Vagina (tissue), 2 donors: ENCODE data around the gene ZCCHC14. TPM values are rescaled to one million over a fixed set of nuclear protein-coding genes. Genes with fewer than 3 reads are reported as not detected.

Experiments
- DNase-seq, 2 donors: peaks; one replicate each; pipeline ENCODE4 v3.0.0-alpha.2; 2017; ENCODE audit errors: extremely low spot score in 2 of 2
- H3K27ac ChIP-seq: fragments of 200-600 bp; sonication (generic); one replicate; pipeline ENCODE4 v1.5.1; 2019
- H3K27me3 ChIP-seq: fragments of 200-600 bp; sonication (generic); one replicate; pipeline ENCODE4 v1.5.1; 2019
- H3K36me3 ChIP-seq, 2 donors: fragments of 200-600 bp; sonication (generic); one replicate each; pipeline ENCODE4 v1.5.1; 2017 to 2019
- H3K4me1 ChIP-seq: fragments of 200-600 bp; sonication (generic); one replicate; pipeline ENCODE4 v1.5.1; 2019
- H3K4me3 ChIP-seq, 2 donors: fragments of 200-600 bp; sonication (generic); 1 replicate in 1 of 2; 2 replicates in 1 of 2; pipeline ENCODE4 v1.5.1; 2016 to 2019
- H3K9me3 ChIP-seq: fragments of 200-600 bp; sonication (generic); one replicate; pipeline ENCODE4 v1.5.1; 2019
- CTCF ChIP-seq, 3 experiments: fragments of 450-650 bp in 2 of 3; fragments of 200-600 bp in 1 of 3; sonication (generic) in 1 of 3; IDR thresholded peaks; one replicate each; pipeline ENCODE4 v1.5.1; 2017 to 2019; ENCODE audit warnings: antibody characterized with exemption in 3 of 3, mild to moderate bottlenecking in 2 of 3, moderate library complexity in 2 of 3
- POLR2A ChIP-seq, 2 donors: fragments of 450-650 bp; IDR thresholded peaks; one replicate each; pipeline ENCODE4 v1.6.1; 2017; ENCODE audit warnings: antibody characterized with exemption in 2 of 2, mild to moderate bottlenecking in 2 of 2, moderate library complexity in 2 of 2
- POLR2AphosphoS5 ChIP-seq, 2 donors: sonication (generic); formaldehyde crosslinking; IDR thresholded peaks; one replicate each; pipeline ENCODE4 v1.9.0; 2017; ENCODE audit warnings: antibody characterized with exemption in 2 of 2, mild to moderate bottlenecking in 2 of 2, low read depth in 1 of 2; ENCODE audit not compliant: insufficient read depth in 1 of 2
- intact Hi-C: fragments of 100-400 bp; cut with DNase I; formaldehyde crosslinking; loops from one replicate; pipeline ENCODE4 v1.15.1; 2023
- total RNA-seq: library from RNA; depleted of rRNA; stranded (reverse); fragments of >200 nt; gene quantifications from one replicate; pipeline ENCODE4 v1.2.3, GENCODE V29; 2016

Gene ZCCHC14
- total RNA-seq, 1 donor from 2014 or later, result 74.2 TPM

DNA sequence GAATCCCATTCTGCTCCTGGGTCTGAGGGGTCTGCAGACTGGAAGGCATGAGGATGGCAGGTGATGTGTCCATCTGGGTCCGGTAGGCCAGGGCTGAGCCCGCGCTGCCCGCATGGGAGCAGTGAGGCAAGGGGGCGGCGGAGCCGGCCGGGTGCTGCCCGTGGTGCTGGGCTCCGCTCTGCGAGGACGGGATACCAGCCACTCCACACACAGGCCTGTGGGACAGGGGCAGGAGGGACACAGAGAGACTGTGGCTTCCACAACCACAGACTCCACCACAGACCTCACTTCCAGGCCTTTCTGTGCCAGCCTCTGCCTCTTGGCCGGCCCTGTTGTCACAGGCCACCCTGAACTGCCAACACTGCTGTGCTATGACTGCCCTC lies 75.3 kb downstream of the ZCCHC14 start:
- H3K9me3 ChIP-seq, result no peaks in the 10 kb centered on the region
- H3K27ac ChIP-seq, result no peak overlapping the region
- H3K36me3 ChIP-seq, result peaks cover 0 to 65% of the 10 kb centered on the region in 2 donors
- intact Hi-C loops, result loop anchor here (10.0 kb wide), 2 partner anchors 77 to 217 kb away; partner anchors contain the start of gene ZCCHC14
- TF ChIP-seq POLR2AphosphoS5 (IDR thresholded peaks at IDR 0.05; ENCODE audit: insufficient read depth in 1 of 2, low read depth in 1 of 2), result no peak
- TF ChIP-seq POLR2A (IDR thresholded peaks at IDR 0.05), result no peak
- no peak for TF ChIP-seq CTCF (IDR thresholded peaks at IDR 0.05)
- no peak overlapping the region for H3K4me3 ChIP-seq
- no peak for DNase-seq
- no peaks in the 10 kb centered on the region for H3K27me3 ChIP-seq
- H3K4me1 ChIP-seq, result no peaks in the 10 kb centered on the region

DNA sequence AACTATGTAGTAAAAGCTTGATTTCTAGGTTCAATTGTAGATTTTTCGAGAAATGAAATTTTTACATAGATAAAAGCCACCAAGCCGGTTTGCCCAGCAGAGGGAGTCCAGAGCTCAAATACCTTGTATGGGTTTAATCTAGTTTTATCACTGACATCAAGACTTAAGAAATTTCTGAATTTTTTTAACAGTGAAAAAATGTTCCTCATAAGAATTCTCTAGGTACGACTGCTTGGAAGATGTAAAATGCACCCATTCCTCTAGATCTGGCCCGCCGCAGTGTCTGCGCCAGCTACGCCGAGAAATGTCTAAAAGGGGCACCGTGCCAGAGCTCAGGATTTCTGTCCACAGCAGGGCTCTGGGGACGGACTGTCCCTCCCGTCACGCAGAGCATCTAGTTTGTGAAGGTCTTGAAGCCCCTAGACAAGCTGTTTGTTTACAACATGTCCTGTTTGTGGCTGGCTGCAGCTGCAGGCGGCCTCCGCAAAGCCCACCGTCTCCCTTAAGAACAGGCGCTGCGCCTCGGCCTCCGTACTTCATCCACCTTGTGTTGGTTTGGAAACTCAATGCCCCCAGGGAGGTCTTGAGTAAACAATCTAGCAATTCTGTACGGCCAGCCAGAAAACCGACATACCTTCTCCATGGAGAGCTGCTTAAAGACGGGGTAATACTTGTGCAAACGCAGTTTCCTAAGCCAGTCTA lies 75.8 kb downstream of the ZCCHC14 start:
- DNase-seq, result no peak
- Histone ChIP-seq H3K27ac (no peak overlapping the region), H3K27me3 (no peaks in the 10 kb centered on the region), H3K9me3 (no peaks in the 10 kb centered on the region), H3K4me3 (no peak overlapping the region), H3K4me1 (no peaks in the 10 kb centered on the region), H3K36me3 (peaks cover 0 to 71% of the 10 kb centered on the region in 2 donors)
- peak; percentile 45 to 74 (median 64) for TF ChIP-seq CTCF (IDR thresholded peaks at IDR 0.05)
- no peak for TF ChIP-seq POLR2AphosphoS5 (IDR thresholded peaks at IDR 0.05; ENCODE audit: insufficient read depth in 1 of 2, low read depth in 1 of 2)
- intact Hi-C loops, result loop anchor here (10.0 kb wide), 2 partner anchors 78 to 218 kb away; partner anchors contain the start of gene ZCCHC14

GRCh38 chr16:87415441-87415840 lies 77.4 kb downstream of the ZCCHC14 start:
- no peak overlapping the region for H3K27ac ChIP-seq
- peaks cover 0 to 74% of the 10 kb centered on the region in 2 donors for H3K36me3 ChIP-seq
- H3K4me3 ChIP-seq, result no peak overlapping the region
- no peaks in the 10 kb centered on the region for H3K9me3 ChIP-seq
- no peaks in the 10 kb centered on the region for H3K27me3 ChIP-seq
- no peak for DNase-seq
- TF ChIP-seq POLR2AphosphoS5 (IDR thresholded peaks at IDR 0.05; ENCODE audit: insufficient read depth in 1 of 2, low read depth in 1 of 2) (no peak), CTCF (IDR thresholded peaks at IDR 0.05) (no peak), POLR2A (IDR thresholded peaks at IDR 0.05) (no peak)
- H3K4me1 ChIP-seq, result no peaks in the 10 kb centered on the region
- intact Hi-C loops, result loop anchor here (10.0 kb wide), 2 partner anchors 79 to 219 kb away; partner anchors contain the start of gene ZCCHC14

- H3K4me1 ChIP-seq, result no peaks in the 10 kb centered on the region
- H3K36me3 ChIP-seq, result peaks cover 0 to 71% of the 10 kb centered on the region in 2 donors
- H3K4me3 ChIP-seq, result no peak overlapping the region
- no peaks in the 10 kb centered on the region for H3K9me3 ChIP-seq
- TF ChIP-seq POLR2A (IDR thresholded peaks at IDR 0.05) (no peak), CTCF (IDR thresholded peaks at IDR 0.05) (no peak), POLR2AphosphoS5 (IDR thresholded peaks at IDR 0.05; ENCODE audit: insufficient read depth in 1 of 2, low read depth in 1 of 2) (no peak)
- H3K27ac ChIP-seq, result no peak overlapping the region
- intact Hi-C loops, result loop anchor here (10.0 kb wide), 2 partner anchors 81 to 221 kb away; partner anchors contain the start of gene ZCCHC14
- H3K27me3 ChIP-seq, result no peaks in the 10 kb centered on the region
- no peak for DNase-seq
Observed at GRCh38 chr16:87414251-87414680, 78.6 kb downstream of the ZCCHC14 start.

- H3K4me1 ChIP-seq, result no peaks in the 10 kb centered on the region
- H3K4me3 ChIP-seq, result no peak overlapping the region
- intact Hi-C loops, result loop anchor here (10.0 kb wide), 2 partner anchors 82 to 222 kb away; partner anchors contain the start of gene ZCCHC14
- H3K9me3 ChIP-seq, result no peaks in the 10 kb centered on the region
- H3K36me3 ChIP-seq, result peaks cover 0 to 63% of the 10 kb centered on the region in 2 donors
- no peak for DNase-seq
- TF ChIP-seq CTCF (IDR thresholded peaks at IDR 0.05), result no peak
- TF ChIP-seq POLR2A (IDR thresholded peaks at IDR 0.05), result no peak
- no peak for TF ChIP-seq POLR2AphosphoS5 (IDR thresholded peaks at IDR 0.05; ENCODE audit: insufficient read depth in 1 of 2, low read depth in 1 of 2)
- no peaks in the 10 kb centered on the region for H3K27me3 ChIP-seq
- H3K27ac ChIP-seq, result no peak overlapping the region
Observed at GRCh38 chr16:87412996-87413421, 79.8 kb downstream of the ZCCHC14 start.
